Hepatocyte (in vitro differentiated cells): ENCODE data around the gene ARMC3.

Experiments
- EZH2 ChIP-seq: fragments of 200-600 bp; sonication (generic); IDR thresholded peaks from 2 replicates; pipeline ENCODE4 v1.6.1; 2016; ENCODE audit warnings: antibody characterized with exemption, mild to moderate bottlenecking, borderline replicate concordance
- TF ChIP-seq, protein P1 (sequence below): fragments of 200-600 bp; sonication (generic); IDR thresholded peaks from 2 replicates; pipeline ENCODE4 v1.5.1; 2016; ENCODE audit warnings: antibody characterized with exemption, mild to moderate bottlenecking; ENCODE audit not compliant: poor library complexity

DNA sequence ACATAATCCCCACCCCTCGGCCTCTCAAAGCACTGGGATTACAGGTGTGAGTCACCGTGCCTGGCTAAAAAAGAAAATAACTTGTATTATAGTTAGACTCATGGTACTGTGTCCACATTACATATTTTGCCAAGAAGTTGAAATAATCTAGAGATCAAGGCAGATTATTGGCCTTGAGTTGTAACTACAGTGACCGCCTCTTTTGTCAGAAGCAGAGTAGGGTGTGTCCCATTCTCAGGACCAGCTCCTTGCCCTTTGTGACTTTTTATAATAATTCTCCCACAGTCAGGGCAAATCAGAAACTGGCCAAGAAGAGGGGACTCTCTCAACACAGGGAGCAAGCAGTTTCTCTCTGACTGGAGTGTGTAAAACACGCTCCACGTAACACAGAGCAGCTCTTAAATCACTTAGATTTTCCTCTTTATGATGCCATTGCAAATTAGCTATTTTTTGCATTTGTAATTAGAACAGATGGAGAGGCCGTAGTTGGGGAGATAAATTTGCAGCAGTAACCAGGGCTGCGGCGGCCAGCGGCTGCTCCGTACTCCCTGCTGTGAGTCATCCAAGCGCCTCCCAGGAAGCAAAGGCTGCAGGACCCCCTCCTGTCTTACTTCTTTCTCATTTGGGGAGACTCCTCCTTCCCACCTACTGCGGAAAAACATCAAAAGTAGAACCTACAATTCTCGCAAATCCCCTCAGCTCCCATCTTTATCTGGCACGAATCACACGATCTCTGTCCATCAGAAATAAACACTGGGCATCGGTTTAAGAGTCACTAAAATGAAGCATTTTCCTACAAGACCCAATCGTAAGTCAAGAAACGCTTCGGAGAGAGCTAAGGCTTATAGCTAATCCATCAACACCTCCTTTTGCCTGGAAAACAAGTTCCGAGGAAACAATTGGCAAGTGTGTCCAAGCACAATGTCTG, 135.5 kb downstream of the ARMC3 start:
- no peak for TF ChIP-seq EZH2
- TF ChIP-seq, protein P1, sequence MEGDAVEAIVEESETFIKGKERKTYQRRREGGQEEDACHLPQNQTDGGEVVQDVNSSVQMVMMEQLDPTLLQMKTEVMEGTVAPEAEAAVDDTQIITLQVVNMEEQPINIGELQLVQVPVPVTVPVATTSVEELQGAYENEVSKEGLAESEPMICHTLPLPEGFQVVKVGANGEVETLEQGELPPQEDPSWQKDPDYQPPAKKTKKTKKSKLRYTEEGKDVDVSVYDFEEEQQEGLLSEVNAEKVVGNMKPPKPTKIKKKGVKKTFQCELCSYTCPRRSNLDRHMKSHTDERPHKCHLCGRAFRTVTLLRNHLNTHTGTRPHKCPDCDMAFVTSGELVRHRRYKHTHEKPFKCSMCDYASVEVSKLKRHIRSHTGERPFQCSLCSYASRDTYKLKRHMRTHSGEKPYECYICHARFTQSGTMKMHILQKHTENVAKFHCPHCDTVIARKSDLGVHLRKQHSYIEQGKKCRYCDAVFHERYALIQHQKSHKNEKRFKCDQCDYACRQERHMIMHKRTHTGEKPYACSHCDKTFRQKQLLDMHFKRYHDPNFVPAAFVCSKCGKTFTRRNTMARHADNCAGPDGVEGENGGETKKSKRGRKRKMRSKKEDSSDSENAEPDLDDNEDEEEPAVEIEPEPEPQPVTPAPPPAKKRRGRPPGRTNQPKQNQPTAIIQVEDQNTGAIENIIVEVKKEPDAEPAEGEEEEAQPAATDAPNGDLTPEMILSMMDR, result no peak
